K562 (cell line): ENCODE results near the gene ELAC2. TPM values are rescaled to one million over a fixed set of nuclear protein-coding genes. Genes with fewer than 3 reads are reported as not detected.

Source experiments
- ARID2 ChIP-seq: fragments of 450-650 bp; IDR thresholded peaks from 2 replicates; pipeline ENCODE4 v1.6.1; 2017; ENCODE audit warnings: antibody characterized with exemption, mild to moderate bottlenecking
- CHD1 ChIP-seq: fragments of 200-600 bp; sonication (generic); IDR thresholded peaks from one replicate; pipeline ENCODE4 v1.6.1; 2012; ENCODE audit warnings: mild to moderate bottlenecking, moderate library complexity, low read length, inconsistent platforms
- ESRRA ChIP-seq: fragments of 450-650 bp; IDR thresholded peaks from 2 replicates; pipeline ENCODE4 v1.6.1; 2014; ENCODE audit warnings: low read depth, mild to moderate bottlenecking, moderate library complexity, borderline replicate concordance
- FOXJ3 ChIP-seq: sonication (generic); formaldehyde crosslinking; IDR thresholded peaks from 2 replicates; pipeline ENCODE4 v1.4.0; 2020; ENCODE audit warnings: mild to moderate bottlenecking, missing genetic modification reagents
- HBP1 ChIP-seq: fragments of 450-650 bp; formaldehyde crosslinking; IDR thresholded peaks from 2 replicates; pipeline ENCODE4 v1.4.0; 2022; ENCODE audit warnings: missing genetic modification characterization
- HDGF ChIP-seq: fragments of 450-650 bp; IDR thresholded peaks from 2 replicates; pipeline ENCODE4 v1.6.1; 2016
- ID3 ChIP-seq, 2 experiments: fragments of 250-450 bp in 1 of 2; fragments of 450-650 bp in 1 of 2; sonication (Bioruptor Pico) in 1 of 2; IDR thresholded peaks; 2 replicates each; pipeline versions ENCODE4 v1.6.1 to v1.8.0; 2016 to 2021; ENCODE audit warnings: mild to moderate bottlenecking in 2 of 2, moderate library complexity in 2 of 2, missing compliant biosample characterization in 1 of 2, missing genetic modification characterization in 1 of 2
- MEIS2 ChIP-seq: fragments of 450-650 bp; IDR thresholded peaks from 2 replicates; pipeline ENCODE4 v1.6.1; 2014; ENCODE audit warnings: mild to moderate bottlenecking; ENCODE audit not compliant: partially characterized antibody
- SIN3A ChIP-seq, 2 experiments: fragments of 150-350 bp in 1 of 2; IDR thresholded peaks; 2 replicates each; pipeline ENCODE4 v1.6.1; 2011 to 2016; ENCODE audit warnings: borderline replicate concordance in 2 of 2, low read depth in 2 of 2, low read length in 2 of 2, mild to moderate bottlenecking in 2 of 2, moderate library complexity in 2 of 2; ENCODE audit not compliant: control insufficient read depth in 1 of 2
- SIRT6 ChIP-seq: IDR thresholded peaks from one replicate; pipeline ENCODE4 v1.6.1; 2012; ENCODE audit warnings: low read depth, mild to moderate bottlenecking, control low read depth, inconsistent platforms, low read length, moderate library complexity
- SMAD4 ChIP-seq: fragments of 250-450 bp; sonication (Bioruptor Pico); conservative IDR thresholded peaks from 2 replicates; pipeline ENCODE4 v1.8.0; 2021; ENCODE audit warnings: inconsistent platforms, mild to moderate bottlenecking, moderate library complexity
- STAT5B ChIP-seq: fragments of 250-450 bp; sonication (Bioruptor Pico); IDR thresholded peaks from 2 replicates; pipeline ENCODE4 v1.8.0; 2021; ENCODE audit warnings: mild to moderate bottlenecking, inconsistent platforms
- ZBTB17 ChIP-seq: fragments of 450-650 bp; formaldehyde crosslinking; IDR thresholded peaks from 2 replicates; pipeline ENCODE4 v1.4.0; 2020; ENCODE audit warnings: mild to moderate bottlenecking
- ZNF77 ChIP-seq: fragments of 250-450 bp; sonication (Bioruptor Pico); IDR thresholded peaks from 2 replicates; pipeline ENCODE4 v1.5.0; 2020
- polyA plus RNA-seq, 8 experiments: library from polyadenylated mRNA; depleted of rRNA in 4 of 8; stranded (reverse) in 5 of 8; unstranded in 3 of 8; fragments of >200 nt; fragmentation: Nextera tagmentation in 2 of 8; fragmentation: Illumina TruSeq in 1 of 8; extraction: Ambion mirVana in 2 of 8; extraction: Trizol in 1 of 8; gene quantifications; 2 replicates each; pipeline versions ENCODE4 v1.2.1 to v1.2.3, GENCODE V29; 2011 to 2014; ENCODE audit warnings: inconsistent platforms in 1 of 8, missing spikeins in 1 of 8
- total RNA-seq, 7 experiments: library from RNA; depleted of rRNA in 6 of 7; stranded (reverse); fragments of >200 nt in 6 of 7; fragmentation: Illumina TruSeq in 2 of 7; extraction: Trizol in 2 of 7; gene quantifications; 2 replicates each; pipeline versions ENCODE4 v1.2.1 to v1.2.3, GENCODE V29; 2011 to 2021; ENCODE audit warnings: low replicate concordance in 1 of 7
- TF ChIP-seq, protein P1 (sequence below), 2 experiments: IDR thresholded peaks in 1 of 2; conservative IDR thresholded peaks in 1 of 2; 2 replicates each; pipeline ENCODE4 v1.6.1; 2016; ENCODE audit warnings: low read depth in 2 of 2, mild to moderate bottlenecking in 1 of 2, missing compliant biosample characterization in 1 of 2, missing genetic modification characterization in 1 of 2, moderate library complexity in 1 of 2
- TF ChIP-seq, protein P2 (sequence below): fragments of 450-650 bp; IDR thresholded peaks from 2 replicates; pipeline ENCODE4 v1.6.1; 2016; ENCODE audit warnings: borderline replicate concordance

Gene ELAC2
- total and polyA plus RNA-seq, 9 of the 15 experiments (the other 6 are each of a cell fraction or from before 2014, with no cell fraction given): 4.5 to 129 (median 70.6) TPM

- TF ChIP-seq SMAD4 (CRISPR knock-in tag) (no peak), ZBTB17 (no peak), HBP1 (no peak), STAT5B (CRISPR knock-in tag) (no peak), ESRRA (no peak), SIN3A (IDR thresholded peaks at IDR 0.05; ENCODE audit: borderline replicate concordance in 2 of 2, control insufficient read depth in 1 of 2, low read depth in 2 of 2, low read length in 2 of 2) (no peak), SIRT6 (no peak), ARID2 (no peak), CHD1 (no peak), HDGF (no peak), FOXJ3 (CRISPR knock-in tag) (no peak), MEIS2 (peak; percentile 54), ID3 (CRISPR knock-in tag; IDR thresholded peaks at IDR 0.05) (no peak), ID3 (tag; IDR thresholded peaks at IDR 0.05) (no peak), ZNF77 (CRISPR knock-in tag) (no peak)
- TF ChIP-seq, protein P1, sequence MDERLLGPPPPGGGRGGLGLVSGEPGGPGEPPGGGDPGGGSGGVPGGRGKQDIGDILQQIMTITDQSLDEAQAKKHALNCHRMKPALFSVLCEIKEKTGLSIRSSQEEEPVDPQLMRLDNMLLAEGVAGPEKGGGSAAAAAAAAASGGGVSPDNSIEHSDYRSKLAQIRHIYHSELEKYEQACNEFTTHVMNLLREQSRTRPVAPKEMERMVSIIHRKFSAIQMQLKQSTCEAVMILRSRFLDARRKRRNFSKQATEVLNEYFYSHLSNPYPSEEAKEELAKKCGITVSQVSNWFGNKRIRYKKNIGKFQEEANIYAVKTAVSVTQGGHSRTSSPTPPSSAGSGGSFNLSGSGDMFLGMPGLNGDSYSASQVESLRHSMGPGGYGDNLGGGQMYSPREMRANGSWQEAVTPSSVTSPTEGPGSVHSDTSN (CRISPR knock-in tag; IDR thresholded peaks at IDR 0.05; ENCODE audit: low read depth): no peak
- TF ChIP-seq, protein P1 (tag; conservative IDR thresholded peaks at IDR 0.05; ENCODE audit: low read depth): peak; percentile 59
- TF ChIP-seq, protein P2, sequence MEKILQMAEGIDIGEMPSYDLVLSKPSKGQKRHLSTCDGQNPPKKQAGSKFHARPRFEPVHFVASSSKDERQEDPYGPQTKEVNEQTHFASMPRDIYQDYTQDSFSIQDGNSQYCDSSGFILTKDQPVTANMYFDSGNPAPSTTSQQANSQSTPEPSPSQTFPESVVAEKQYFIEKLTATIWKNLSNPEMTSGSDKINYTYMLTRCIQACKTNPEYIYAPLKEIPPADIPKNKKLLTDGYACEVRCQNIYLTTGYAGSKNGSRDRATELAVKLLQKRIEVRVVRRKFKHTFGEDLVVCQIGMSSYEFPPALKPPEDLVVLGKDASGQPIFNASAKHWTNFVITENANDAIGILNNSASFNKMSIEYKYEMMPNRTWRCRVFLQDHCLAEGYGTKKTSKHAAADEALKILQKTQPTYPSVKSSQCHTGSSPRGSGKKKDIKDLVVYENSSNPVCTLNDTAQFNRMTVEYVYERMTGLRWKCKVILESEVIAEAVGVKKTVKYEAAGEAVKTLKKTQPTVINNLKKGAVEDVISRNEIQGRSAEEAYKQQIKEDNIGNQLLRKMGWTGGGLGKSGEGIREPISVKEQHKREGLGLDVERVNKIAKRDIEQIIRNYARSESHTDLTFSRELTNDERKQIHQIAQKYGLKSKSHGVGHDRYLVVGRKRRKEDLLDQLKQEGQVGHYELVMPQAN: no peak
Measured at GRCh38 chr17:12985431-12986293, 32.2 kb downstream of the ELAC2 start (continued).
